Activated CD4-positive, alpha-beta T cell treated with anti-CD3 and anti-CD28 coated beads, Interleukin-2, Interleukin-4, amounts not matched to agents 100 ng/mL and 50 ng/mL, durations not matched to agents 16 hours and 8 hours (primary cell): Measurements from ENCODE around the gene ADCY5.

Experiments
- DNase-seq: peaks from one replicate; pipeline ENCODE4 v3.0.0-alpha.2; 2020; ENCODE audit warnings: low spot score

Gene ADCY5

DNA sequence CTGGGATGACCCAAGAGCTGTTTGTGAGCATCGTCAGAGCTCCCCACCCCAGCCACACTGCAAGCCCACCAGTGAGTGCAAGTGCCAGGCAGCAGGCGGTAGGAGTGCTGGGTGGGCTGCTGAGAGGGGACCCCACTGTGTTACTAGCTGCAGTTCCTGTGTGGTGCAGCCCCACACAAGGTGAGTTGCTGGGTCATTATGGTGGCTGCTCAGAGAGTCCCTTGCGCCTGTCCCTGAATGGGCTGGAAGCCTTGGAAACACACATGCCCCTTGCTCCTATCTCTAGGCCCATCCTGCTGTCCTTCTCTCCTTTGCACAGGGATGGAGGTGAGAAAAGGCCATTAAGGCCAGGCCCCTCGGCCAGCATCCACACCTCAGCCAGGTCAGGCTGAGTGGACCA is 163.4 kb downstream of the ADCY5 start:
- DNase-seq: no peak

DNA sequence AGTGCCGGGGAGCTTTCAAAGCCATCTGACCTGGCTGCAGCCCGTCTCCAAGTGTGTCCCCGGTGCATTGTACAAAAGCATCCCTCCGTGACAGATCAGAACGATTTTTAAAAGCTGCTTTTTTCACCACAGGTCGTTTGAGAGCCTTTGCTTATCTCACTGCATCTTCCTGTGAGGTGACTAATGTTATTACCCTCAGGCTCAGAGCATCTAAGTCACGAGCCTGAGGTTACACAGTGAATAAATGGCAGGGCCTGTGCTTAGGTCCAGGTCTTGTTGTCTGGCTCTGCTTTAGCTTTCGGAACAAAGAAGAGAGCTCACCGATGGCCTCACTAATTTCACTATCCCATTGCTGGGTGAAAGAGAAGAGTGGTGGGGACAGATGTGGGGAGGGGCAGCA is 163.8 kb downstream of the ADCY5 start:
- no peak for DNase-seq

DNA sequence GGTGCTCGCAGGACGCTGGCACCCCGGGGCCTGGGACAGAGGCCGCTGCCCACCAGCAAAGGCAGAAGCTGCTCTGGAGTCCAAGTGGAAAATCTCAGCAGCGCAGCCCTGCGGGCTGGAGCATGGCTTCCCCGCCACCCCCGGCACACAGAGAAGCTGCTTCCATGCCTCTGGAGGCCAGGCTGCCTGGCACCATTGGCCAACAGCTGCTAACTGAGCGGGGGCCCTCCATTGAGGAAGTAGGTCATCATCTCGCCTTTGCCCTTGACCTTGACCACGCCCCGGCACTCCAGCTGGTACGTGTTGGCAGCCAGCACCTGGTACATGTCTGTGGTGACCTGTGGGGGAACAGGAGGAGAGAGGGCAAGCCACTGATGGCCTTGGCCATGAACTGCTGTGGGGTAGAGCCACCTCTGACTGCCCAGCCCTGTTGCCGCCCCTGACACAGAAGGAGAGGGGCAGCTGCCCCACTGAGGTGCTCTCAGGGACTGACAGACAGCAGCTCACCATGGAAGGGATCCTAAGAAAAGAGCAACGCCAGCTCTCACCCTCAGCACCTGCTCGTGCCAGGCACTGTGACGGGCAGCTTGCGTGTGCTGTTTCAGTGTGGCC is 164.4 kb downstream of the ADCY5 start:
- no peak for DNase-seq

DNA sequence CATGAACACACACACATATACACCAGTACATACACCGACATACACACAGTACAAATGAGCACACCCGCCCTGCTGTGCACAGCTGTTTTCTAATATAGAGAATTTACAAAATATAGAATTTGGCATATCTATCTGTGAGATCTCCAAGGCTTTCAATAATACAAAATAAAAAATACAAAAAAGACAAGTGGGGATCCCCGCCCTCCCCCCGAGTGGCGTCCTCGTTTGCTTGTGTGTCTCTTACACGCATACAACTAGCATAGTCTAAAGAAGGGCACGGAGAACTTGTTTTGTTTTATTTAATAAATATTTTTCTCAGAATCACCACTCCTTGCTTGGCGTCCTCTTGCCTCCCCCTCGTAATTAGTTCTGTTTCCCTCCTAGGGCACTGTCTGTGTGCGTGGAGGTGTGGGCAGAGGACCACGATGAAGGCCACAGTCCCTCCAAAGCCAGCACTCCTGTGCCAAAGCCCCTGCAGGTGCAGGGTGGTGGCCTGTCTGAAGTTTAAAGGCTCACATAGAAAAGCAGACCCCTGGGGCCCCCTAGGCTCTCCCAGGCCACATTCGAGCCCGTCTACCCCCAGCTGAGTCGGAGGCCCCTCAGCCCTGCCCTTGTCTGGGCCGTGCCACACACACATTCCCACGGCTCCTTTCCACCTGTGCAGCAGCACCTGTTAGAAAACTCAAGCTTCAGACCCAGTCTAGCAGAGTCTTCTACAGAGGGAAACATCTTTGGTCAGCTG is 165.1 kb downstream of the ADCY5 start:
- no peak for DNase-seq

DNA sequence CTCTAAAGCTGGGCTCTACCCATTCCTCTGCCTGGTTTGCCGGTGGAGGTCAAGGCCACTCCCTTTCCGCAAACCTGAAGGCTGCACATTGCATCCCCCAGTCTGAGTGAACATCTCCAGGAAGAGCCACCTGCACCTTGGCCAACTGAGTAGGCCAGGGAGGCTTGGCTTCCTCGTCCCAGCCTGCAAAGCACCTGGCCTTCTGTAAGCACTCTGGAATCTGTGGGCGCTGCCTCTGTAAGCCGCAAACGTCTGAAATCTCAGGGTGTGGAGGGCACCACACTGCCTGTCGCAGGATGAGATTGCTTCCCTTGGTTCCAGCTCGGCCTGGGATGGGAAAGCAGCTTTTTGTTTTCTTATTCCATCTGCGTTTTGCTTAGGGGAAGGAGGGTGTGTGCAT is 165.8 kb downstream of the ADCY5 start:
- DNase-seq: no peak

DNA sequence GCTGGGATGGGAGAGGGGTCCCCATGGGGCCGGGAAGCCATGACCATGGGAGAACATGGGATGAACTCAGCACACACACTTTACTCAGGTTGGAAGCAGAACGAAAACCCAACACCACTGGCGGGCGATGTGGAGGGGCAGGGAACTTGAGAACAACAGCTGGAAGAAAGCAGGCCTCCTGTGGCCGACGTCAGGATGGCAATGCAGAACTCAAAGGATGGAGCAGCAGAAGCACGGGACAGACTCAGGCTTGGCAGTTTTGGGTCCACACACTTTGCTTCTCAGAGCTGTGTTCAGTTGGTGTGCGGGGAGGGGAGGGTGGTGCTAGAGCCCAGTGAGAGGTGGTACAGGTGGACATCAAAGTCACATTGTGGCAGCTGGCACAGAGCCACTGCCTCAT is 166.4 kb downstream of the ADCY5 start:
- DNase-seq: no peak

DNA sequence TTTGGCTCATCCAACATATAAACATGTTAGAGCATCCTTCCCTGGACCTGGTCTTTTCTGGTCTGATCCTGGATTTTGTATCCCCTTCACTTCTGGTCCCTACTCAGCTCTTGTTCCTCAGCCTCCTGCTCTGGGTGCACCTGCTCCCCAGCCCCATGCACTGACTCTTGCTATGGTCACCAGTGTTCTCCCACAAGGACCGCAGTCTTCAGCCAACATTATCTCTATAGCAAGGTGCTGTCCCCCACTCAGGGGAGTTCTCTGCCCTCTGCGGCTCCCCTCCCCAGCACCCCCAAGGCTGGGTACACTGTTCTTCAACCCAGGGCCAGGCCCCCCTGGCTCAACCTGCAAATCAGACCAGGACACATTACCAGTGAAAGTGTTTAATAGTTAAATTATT is 167.0 kb downstream of the ADCY5 start:
- DNase-seq: no peak

DNA sequence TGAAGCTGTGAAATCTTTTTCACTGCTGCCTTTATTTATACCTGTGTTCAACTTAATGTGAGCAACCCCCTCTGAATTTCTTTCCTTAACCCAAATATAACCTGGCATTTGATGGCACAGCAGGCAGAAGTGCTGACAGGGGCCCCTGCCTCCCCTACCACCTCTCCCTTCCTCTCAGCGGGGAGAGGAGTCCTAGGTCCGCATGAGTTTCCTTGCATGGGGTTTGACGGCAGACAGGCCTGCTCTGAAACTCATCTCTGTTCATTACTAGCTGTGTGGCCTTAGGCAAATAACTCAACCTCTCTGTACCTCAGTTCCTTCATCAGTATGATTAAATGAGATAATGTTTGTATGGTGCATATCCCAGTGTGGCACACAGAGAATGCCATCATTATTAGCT is 167.5 kb downstream of the ADCY5 start:
- no peak for DNase-seq

DNA sequence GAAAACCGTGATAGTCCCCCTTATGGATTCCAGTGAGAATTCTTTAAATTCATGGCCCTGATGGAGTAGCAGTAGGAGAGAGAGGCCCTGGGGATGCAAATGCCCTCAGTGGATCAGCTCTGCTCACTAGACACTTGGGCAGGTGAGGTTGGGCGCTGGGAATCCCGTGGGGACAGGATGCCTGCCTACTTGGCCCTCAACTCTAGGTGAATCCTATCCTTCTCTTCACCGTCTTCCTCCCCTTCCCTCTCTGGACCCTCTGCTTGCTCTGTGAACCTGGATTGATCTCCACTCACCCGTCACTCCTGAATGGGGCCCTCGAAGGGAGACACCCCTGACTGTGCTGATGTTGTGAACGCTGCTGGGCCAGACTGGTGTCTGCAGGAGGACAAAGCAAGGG is 169.8 kb downstream of the ADCY5 start:
- no peak for DNase-seq

DNA sequence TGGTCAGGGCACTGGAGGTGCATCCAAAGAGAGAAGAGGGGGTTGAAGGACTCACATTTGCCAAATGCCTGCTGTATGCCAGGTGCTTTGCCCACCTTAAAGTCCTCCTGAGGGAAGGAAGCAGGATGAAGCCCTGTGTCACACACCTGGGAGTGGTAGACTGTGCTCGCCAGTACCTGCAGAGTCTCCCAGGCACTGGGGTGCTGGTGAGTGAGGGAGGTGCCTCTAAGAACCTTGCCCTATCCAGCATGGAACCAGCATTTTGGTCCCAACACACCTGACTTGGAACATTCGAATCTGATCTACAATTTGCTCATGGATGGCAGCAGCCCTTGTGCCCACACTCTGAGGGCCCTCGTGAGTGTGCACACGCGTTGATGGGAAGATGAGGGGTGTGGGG is 170.4 kb downstream of the ADCY5 start:
- DNase-seq: no peak

DNA sequence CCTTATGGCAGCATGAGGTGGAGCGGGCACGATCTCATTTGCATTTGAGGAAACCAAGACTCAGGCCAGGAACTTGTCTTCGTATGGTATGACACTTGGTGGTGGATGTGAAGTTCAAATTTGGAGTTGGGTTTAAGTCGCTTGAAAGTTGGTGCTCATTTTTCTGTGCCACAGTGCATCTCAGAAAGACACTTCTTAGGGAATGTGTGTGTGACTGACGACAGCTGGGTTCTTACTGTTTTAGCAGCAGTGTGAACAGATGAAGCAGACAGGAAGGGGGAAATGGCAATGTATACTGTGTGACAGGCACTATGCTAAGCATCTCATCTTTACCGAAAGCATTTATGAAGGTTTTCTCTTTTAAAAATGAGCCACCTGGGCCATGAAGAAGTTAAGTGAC is 171.8 kb downstream of the ADCY5 start:
- DNase-seq: no peak

DNA sequence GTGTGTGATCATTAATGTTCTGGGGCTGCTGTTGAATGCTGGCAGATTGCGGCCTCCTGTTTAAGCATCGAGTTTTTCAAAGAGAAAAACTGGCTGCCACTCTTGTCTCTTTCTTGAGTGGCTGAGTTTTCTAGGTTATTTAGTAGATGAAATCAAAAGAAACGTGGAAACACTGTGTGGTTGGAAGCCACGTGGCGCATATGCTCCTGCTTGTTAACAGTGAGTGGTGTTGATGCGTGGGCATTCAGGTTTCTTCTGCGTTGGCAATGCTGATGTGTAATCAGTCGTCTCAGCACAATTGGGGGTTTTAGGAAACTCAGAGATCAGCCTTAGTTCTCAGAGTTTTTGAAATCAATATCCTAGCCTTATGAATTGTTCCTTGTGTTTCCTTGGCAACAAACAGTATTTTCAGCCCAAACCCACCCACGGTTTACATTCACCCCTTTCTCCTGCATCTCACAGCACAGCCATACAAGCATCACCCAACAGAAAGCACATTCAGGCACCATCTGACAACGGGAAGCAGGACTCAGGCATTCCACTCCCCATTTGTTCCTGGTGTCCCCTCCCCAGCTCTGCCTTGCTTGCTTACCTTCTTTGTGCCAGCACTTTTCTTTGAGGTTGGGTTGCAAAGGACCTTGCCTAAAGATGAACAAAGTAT is 172.4 kb downstream of the ADCY5 start:
- DNase-seq: no peak

DNA sequence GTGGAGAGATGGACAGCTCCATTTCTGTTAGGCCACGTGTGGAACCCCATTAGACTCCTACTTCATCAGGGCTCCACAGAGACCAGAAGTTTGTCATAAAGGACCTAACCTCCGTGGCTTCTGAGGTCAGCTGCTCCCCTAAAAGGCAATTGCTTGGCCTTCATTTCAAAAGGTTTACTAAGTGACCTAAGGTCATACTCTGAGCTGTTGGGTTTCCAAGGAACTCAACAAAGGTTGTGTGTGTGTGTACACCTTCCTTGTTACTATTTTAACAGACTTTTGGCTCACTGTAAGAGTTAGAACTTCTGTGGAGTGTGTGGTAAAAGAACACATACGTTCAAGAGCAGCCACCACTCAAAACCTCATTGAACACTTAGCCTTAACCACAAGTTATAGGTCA is 173.2 kb downstream of the ADCY5 start:
- no peak for DNase-seq

DNA sequence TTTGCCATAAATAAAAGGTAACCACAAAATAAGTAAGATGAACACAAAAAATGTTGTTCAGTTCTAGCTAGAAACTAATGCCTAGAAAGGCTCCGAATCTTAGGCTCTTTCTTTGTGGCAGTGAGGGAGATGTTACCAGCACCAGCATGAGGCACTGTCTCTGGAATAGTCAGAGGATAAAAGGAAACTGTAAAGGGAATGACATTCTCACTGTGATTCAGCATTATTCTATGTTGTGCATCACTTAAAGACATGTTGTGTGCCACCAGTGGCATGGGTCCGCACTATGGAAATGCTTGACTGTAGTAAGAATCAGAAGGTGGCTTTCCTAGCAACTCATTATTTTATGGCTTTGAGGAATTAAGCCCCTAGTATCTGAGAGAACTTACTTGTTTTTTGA is 176.3 kb downstream of the ADCY5 start:
- DNase-seq: no peak

DNA sequence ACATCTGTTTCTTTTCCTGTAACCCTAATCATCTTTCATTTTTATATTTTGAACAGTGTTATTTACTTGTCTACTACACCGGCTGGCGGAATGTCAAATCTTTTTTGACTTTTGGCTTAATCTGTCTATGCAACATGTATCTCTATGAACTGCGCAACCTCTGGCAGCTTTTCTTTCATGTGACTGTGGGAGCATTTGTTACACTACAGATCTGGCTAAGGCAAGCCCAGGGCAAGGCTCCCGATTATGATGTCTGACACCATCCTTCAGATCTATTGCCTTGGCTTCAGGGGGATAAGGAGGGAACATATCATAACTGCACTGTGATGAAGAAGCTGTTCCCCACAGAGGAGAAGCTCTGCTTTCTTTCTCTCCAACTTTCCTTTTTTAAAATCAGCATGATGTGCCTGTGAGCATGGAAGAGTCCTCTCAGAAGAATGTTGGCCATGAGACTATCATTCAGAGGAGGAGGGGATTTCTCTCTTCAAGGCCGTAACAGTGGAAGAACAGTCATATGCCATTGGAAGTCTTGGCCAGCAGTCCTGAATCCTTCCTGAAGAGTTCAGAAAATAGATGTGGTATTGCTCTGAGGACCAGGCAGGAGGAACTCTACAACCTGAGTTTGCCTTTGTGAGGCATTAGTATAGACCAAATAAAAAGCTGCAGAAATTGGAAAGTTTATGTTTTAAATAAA is 177.3 kb downstream of the ADCY5 start:
- no peak for DNase-seq

DNA sequence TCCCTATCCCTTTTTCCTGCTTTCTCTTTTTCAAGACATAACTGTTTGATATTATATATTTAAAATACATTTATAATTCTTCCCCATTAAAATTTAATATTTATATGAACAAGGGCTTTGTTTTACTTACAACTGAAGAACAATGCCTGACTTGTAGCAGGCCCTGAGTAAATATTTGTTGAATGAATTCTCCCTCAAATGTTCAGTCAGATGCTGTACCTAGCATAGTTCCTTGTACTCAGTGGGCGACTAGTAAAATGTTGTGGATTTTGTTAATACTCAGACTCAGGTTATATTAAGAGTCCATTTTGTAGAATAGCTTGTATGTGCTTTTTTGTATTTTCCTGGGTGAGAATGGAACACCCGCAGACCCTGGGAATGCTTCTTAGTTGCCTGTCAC is 178.1 kb downstream of the ADCY5 start:
- no peak for DNase-seq

DNA sequence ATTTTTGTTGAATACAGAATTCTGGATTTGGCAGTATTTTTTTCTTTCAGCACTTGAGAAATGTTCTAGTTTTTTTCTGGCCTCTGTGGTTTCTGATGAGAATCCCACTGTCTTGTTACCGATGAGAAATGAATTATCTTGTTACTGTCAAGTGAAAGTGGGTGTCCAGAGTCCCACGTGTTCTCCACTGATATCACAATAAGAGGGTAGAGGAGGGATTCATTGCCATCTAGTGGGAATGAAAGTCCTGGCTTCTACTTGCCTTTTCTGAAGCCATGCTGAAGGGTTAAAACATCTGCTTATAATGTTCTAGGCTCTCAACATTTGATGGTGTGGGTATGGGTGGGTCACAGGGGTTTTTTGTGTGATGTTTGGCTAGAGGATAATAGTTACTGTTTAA is 181.1 kb downstream of the ADCY5 start:
- no peak for DNase-seq

DNA sequence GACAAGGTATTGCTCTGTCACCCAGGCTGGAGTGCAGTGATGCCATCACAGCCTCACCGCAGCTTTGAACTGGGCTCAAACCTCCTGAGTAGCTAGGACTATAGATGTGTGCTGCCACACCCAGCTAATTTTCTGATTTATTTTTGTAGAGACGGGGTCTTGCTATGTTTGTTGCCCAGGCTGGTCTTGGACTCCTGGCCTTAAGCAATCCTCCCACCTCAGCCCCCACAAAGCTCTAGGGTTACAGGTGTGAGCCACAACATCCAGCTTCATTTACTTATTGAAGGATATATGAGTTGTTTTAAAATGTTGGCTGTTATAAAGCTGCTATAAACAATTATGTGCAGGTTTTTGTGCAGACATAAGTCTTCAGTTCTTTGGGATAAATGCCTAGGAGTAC is 184.9 kb downstream of the ADCY5 start:
- no peak for DNase-seq

DNA sequence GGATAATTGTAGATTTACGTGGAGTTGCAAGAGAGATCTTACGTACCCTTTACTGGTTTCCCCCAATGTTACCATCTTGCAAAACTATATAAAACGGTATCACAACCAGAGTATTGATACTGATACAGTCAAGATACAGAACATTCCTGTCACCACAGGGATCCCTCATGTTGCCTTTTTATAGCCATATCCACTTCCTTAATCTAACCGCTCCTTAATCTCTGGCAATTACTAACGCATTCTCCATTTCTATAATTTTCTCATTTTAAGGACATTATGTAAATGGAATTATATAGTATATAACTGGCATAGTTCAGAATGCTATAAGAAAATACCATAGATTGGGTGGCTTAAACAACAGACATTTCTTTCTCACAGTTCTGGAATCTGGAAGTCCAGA is 186.0 kb downstream of the ADCY5 start:
- DNase-seq: no peak

DNA sequence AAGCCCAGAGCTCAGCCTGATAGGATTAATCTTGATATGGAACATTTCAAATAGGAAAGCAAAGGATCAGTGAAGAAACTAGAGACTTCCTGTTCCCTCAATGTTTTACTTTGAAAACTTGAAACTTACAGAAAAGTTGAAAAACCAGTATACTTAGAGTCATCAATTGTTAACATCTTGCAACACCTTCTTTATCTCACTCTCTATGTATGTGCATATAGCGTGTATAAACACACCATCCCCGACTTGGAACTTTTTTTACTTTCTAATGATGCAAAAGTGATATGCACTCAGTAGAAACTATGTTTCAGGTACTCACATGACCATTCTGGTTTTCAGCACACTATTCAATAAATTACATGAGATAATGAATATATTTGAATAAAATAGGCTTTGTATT is 186.7 kb downstream of the ADCY5 start:
- DNase-seq: no peak

DNA sequence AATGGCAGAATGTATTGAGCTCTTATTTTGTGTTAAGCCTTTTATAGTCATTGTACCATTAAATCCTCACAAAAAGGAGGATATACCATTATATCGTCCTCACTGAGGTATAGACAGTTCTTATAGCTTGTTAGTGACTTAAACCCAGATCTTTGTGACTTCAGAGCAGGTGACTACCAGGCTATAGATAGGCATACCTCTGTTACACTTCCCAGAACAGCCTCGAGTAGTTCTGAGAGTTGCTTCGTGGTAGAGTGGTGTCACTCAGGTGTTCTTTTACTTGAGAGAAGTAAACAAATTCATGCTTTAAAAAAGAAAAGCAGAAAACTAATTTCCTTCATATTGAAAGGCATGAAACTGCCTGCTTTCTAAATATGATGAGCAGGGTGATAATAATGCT is 187.2 kb downstream of the ADCY5 start:
- no peak for DNase-seq

DNA sequence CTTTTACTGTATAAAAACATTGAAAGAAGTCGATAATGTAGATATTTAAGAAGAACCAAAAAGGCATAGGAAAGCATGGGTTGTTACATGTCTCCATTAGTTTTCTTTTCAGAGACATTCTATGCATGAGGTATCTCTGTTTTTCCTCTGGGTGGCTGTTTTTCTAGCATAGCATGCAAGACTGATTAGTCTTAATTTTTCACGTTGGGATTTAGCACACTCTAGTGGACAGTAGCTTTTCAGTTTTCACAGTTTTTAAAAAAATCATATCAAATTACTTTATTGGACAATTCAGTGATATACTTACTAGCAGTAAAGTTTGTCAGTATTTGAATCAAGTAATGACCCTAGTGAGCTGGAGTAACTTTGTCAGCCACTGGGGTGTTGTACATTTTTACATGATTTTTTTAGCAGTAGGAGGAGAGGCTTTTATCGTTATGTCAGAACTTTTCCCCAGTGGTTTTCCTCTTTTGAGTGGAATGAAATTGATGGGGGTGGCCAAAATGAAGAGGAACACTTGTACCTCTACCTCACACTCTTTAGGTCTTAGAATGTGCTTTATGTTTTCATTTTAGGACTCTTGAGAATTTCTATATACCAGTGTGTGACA is 190.0 kb downstream of the ADCY5 start:
- DNase-seq: no peak

DNA sequence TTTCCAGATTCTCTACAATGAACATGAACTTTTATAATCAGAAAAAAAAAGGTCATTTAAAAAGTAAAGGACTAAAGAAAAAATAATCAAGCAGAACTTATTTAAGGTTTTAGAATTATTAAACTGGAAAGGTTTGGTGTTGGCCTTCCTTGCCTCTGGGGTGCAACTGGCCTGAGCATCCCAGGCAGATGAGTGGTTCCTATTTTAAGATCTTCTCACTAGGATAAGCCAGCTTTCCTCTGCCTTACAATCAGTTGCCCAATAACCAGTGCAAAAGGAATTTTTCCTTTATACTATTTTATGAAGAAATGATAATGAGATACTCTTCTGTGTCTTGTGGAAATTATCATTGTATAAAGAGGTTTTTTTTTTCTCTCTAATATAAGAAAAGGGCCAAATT is 190.5 kb downstream of the ADCY5 start:
- no peak for DNase-seq
